GM19238 (cell line): Measurements from ENCODE around the gene ACOT7.

ENCODE experiments used
- DNase-seq: peaks from one replicate; pipeline ENCODE4 v3.0.0; 2011; ENCODE audit warnings: low spot score; ENCODE audit not compliant: insufficient read length

Gene ACOT7

GRCh38 chr1:6424000-6424565 is 30.5 kb upstream of the ACOT7 start:
- no peak for DNase-seq

GRCh38 chr1:6423321-6423999 is 29.9 kb upstream of the ACOT7 start:
- DNase-seq, result peak; percentile 81

- DNase-seq, result no peak
Measured at GRCh38 chr1:6421266-6421665, 27.7 kb upstream of the ACOT7 start.

GRCh38 chr1:6420454-6421042 is 27.0 kb upstream of the ACOT7 start:
- no peak for DNase-seq

GRCh38 chr1:6419804-6420453 is 26.4 kb upstream of the ACOT7 start, which contains the start of gene HES2:
HES2 (minus strand) TSS chr1:6419919; CDS start chr1:6419820, 99 bp downstream.
- no peak for DNase-seq

GRCh38 chr1:6419397-6419803 is 25.8 kb upstream of the ACOT7 start:
- DNase-seq, result no peak

GRCh38 chr1:6418668-6419396 is 25.3 kb upstream of the ACOT7 start:
- no peak for DNase-seq

GRCh38 chr1:6417961-6418667 is 24.5 kb upstream of the ACOT7 start:
- DNase-seq, result no peak

- DNase-seq, result no peak
Measured at GRCh38 chr1:6416906-6417305, 23.3 kb upstream of the ACOT7 start.

- DNase-seq, result no peak
Measured at GRCh38 chr1:6416295-6416656, 22.7 kb upstream of the ACOT7 start.

GRCh38 chr1:6414881-6415626 is 21.5 kb upstream of the ACOT7 start:
- DNase-seq, result no peak

GRCh38 chr1:6414443-6414844 is 20.9 kb upstream of the ACOT7 start:
- peak; percentile 66 for DNase-seq

- DNase-seq, result no peak
Measured at GRCh38 chr1:6412896-6413295, 19.3 kb upstream of the ACOT7 start.

- no peak for DNase-seq
Measured at GRCh38 chr1:6410248-6410893, 16.8 kb upstream of the ACOT7 start.

GRCh38 chr1:6409733-6410132 is 16.2 kb upstream of the ACOT7 start:
- no peak for DNase-seq

- no peak for DNase-seq
Measured at GRCh38 chr1:6409053-6409452, 15.5 kb upstream of the ACOT7 start.

GRCh38 chr1:6408023-6408422 is 14.5 kb upstream of the ACOT7 start:
- no peak for DNase-seq

- no peak for DNase-seq
Measured at GRCh38 chr1:6401673-6402072, 8.1 kb upstream of the ACOT7 start.

- no peak for DNase-seq
Measured at GRCh38 chr1:6399294-6399693, 5.7 kb upstream of the ACOT7 start.

GRCh38 chr1:6397844-6398441 is 4.4 kb upstream of the ACOT7 start:
- DNase-seq, result no peak
